Kidney tubule cell (primary cell): ENCODE measurements around the gene DIO3.
"Not testable (repeated sequence)": the region's sequence is repeated elsewhere in the genome, so short reads cannot be mapped to it uniquely, and the experiment has no call there.

Experiments used
- DNase-seq: peaks from one replicate; pipeline ENCODE4 v3.0.0-alpha.2; 2018; ENCODE audit warnings: low spot score

Gene DIO3

DNA sequence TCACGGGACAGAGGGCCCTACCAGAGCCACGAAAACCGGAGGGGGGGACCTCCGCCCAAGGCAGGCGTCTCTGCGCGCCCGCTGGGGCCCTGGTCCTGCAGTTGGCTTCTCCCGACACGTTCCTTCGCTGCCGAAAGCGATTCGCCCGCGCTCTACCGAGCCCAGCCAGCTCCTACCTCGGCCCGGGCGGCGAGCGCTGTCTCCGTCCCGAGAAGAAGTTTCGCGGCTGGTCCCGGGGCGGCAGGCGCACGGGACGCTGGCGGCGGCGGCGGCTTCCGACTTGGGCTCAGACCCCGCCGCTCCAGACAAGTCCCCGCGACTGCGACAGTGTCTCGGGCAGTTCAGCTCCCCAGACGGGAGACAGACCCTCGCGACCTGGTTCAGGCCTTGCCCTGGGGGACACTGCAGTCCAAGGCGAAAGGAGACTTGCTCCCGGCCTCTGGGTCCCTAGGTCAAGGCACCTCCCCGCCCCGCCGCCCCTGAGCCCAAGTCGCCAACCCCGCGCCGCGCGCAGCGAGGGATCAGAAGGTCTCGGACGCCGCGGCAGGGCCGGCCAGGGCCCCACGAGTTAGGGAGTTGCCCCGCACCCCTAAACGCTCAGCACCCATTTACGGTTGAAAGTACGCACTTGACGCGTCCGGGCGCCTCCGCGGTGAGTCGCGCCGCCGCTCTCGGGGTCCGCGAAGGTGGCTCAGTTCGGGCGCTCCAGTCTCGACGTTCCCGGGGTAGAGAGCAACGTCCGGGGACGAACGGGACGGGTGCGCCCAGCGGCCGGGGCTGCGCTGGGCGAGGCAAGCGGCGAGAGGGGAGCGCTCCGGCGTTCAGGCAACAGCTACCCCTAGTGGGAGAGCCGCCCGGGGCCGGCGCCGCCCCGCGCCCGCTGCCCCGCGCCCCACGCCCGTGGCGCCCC is 1.4 kb upstream of the DIO3 start:
- no peak for DNase-seq

DNA sequence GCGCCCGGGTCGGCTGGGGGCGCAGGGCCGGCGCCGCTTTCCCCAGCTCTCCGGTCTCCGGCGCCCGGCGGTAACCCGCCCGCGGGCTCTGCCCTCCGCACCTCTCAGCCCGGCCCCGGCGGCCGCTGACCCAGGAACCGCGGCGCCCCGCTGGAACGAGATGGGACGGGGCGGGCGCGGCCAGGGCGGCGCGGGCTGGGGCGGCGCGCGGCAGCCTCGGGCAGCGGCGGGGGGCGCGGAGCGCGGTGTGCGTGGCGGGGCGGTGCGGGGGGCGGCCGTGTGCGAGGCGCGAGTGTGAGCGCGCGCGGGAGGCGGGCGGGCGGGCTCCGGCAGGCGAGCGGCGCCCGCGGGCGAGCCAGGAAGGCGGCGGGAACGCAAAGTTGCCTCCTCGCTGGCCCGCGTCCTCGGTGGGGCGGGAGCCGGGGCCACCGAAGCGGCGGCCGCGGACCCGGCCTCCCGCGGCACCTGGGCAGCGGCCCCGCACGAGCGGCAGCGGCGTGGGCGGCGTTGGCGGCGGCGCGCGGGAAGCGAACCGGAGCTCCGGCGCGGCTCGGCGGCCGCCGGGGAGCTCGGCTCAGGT is 671 bp upstream of the DIO3 start:
- DNase-seq = no peak

DNA sequence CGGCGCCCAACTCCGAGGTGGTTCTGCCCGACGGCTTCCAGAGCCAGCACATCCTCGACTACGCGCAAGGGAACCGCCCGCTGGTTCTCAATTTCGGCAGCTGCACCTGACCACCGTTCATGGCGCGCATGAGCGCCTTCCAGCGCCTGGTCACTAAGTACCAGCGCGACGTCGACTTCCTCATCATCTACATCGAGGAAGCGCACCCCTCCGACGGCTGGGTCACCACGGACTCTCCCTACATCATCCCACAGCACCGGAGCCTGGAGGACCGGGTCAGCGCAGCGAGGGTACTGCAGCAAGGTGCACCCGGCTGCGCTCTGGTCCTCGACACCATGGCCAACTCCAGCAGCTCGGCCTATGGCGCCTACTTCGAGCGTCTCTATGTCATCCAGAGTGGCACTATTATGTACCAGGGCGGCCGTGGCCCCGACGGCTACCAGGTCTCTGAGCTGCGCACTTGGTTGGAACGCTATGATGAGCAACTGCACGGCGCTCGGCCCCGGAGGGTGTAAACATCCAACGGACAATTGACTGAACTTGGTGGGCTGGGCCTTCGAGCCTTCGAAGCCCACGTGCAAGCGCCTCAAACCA is 699 bp downstream of the DIO3 start:
- no peak for DNase-seq

DNA sequence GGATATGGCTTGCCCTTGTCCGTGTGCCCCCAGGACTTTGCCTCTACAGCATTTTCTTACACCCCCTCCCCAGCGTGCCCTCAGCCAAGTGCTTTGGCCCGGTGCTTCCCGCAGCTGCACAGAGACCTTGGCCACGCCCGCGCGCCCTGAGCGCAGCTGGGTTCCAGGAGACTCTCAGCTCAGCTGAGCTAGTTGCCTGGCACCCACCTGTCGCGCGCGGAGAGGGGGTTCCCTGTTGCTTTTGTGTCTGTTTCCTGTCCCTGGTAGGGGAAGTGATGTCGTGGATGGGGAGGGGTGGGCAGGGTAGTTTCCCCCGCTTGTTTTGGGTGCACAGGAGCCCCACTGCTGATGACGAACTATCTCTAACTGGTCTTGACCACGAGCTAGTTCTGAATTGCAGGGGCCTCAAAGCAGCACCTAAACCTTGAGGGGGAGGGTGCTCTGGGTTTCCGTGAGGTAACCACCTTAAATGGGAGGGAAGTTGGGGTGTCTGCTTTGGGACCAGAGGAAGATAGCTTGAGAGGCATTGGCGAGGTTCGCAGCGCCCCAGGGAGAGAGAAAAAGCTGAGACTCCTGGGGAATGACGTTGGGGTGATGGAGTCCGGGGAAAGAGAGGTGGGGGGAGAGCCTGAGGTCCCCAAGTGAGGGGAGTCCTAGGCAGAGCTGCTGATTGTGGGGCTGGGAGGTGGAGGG is 1.5 kb downstream of the DIO3 start:
- no peak for DNase-seq

DNA sequence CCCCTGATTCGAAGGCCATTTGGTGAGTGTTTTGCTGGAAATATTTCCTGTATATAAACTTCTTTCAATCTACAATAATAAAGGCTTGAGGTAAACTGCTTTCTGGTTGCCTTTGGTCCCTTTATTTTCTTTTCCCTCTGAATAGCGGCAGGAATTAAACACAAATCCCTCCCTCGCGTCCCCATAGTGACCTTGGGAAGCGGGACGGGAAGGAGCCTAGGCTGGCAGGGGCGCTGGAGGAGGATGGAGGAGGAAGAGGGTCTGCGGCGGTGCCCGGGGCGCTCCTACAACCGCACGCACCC is 2.0 kb downstream of the DIO3 start:
- DNase-seq = no peak

DNA sequence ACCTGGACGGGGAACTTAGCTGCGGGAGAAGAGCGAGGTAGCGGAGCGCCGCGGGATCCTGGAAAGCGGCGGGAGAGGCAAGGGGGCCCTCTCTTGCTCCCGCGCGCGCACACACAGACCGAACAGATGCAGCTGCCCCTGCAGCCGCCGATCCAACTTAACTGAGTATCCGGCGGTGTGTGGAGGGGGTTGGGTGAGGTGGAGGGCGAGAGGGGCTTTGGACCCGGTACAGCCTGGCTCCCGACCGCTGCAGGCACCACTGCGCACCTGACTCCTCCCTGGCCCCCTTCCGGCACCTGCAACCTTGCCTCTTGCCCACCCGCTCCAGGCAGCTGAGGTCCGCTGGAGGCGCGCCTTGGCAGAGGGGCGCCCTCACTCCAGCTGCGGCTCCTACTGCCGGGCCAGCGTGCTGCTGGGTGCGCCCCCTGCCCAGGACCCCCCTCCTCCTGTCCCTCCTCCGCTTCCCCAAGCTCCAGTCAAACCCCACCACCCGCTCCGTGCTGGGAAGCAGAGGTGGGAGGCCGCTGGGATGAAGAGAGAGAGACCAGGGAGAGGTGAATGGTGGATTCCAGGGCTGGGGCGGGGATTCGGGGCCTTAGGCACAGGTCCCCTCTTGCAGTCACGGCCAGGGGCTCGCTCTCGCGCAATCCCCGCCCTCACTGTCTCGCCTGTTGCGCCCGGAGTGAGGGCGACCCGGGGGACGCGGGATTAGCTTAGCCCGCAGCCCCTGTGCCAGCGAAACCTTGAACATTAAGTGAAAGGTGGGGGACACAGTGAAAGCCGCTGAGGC is 2.6 kb downstream of the DIO3 start:
- DNase-seq = no peak

DNA sequence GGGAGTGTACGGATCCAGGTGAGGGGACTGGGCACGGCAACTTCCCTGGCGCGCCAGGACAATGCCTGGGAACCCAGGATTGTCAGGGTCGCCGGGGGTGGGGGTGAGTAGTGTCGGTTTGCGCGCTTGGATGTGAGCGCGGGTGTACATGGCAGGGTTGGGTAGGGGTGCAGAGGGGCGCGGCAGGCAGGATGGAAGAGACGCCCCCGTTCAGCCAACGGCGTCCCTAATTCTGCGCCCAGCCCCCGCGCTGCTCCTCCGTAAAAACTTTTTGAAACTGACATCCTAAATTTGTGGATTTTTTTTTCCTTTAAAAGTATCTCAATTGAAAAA is 3.1 kb downstream of the DIO3 start:
- DNase-seq = no peak

DNA sequence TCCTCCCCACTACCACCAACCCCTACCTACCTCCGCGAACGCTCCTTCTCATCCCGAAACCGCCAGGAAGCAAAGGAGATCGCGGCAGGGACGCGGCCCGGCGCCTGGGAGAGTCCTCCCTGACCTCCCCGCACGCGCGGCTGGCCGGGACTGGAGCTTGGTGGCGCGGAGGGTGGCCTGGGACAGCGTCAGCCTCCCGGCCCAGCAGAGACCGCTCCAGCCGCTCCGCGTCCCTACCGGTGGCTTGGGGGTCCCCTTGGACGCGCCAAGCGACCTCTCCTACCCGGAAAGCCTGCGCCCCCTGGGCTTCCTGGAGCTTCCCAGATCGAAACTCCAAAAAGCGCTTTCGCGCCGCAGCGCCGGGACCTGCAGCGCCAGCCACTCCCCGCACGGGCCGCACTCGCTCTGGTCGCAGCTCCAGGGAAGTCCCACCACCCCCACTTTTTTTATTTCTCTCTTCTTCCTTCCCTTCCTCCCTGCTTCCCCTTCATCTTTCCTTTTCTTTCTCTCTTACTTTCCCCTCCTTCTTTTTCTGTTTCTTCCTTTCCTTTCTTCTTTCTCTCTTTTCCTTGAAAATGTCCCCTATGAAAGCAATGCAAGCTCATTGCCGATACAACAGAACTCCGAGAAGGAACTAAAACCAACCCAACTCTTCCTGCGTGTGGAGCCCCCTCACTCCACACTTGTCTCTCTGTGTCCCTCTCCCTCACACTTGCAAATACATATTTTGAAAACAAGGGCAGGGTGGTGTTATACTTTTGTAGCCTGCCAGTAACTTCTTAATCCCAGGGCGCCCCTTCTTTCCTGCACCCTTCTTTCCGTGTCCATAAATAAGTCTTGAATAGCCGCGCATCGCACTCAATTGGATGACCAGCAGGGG is 3.8 kb downstream of the DIO3 start:
- no peak for DNase-seq

DNA sequence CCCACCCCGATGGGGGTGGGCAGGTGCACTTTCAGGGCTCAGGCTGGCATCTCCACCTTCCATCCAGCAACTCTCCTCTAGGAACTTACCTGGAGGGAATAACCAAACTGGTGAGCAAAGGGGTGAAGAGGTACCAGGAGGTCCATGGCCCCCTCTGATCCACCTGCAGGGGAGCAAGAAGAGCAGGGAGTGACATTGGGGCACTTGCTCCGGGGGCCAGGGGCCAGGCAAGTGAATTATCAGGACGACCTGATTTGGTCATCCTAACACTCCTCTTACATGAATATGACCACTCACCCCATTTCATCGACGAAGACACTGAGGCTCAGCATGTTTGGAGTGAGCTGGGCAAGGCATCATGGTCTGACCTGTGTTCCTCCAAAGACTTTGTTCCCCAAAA is 6.0 kb downstream of the DIO3 start:
- DNase-seq = no peak

DNA sequence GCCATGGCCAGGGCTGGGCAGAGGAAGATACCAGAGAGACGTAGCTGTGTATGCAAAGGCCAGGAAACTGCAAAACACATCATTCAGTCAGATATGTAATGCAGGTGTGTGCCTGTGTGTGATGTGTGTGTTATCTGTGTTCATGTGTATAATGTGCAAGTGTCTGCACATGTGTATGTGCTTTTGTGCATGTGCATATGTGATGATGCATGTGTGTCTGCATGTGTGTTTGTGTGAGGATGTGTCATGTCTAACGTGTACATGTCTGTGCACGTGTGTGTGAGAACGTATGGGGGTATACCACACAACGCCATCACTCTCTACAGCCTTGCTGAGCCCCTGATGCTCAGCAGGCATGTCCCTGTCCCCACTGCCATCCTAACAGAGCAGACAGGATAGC is 9.7 kb downstream of the DIO3 start:
- DNase-seq = no peak

DNA sequence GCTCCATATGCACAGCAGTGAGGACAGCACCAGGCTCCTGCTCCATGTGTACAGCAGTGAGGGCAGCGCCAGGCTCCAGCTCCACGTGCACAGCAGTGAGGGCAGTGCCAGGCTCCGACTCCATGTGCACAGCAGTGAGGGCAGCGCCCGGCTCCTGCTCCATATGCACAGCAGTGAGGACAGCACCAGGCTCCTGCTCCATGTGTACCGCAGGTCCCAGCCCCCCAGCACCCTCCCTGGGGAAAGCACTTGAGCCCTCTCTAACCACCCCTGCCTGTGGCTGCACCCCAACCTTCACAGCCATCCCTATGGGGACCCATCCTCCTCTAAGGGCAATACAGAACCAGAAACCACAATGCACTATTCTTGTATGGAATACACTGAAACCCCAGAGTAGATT is 11.2 kb downstream of the DIO3 start:
- not testable (repeated sequence) for DNase-seq

DNA sequence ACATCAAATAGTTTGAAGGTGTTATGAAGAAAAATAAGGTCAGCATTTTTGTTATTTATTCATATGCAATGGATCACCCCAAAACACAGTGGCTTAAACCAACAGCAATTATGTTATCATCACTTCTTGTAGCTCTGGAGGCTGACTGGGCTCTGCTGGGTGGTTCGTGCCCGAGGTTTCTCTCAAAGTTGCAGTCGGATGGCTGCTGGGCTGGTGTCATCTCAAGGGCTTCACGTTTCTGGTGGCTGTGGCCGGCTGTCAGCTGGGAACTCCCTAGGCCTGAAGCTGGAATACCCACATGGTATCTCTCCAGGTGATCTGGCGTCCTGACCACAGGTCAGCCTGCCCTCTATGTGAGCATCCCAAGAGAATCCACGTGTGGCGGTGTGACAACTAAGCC is 12.0 kb downstream of the DIO3 start:
- DNase-seq = no peak

DNA sequence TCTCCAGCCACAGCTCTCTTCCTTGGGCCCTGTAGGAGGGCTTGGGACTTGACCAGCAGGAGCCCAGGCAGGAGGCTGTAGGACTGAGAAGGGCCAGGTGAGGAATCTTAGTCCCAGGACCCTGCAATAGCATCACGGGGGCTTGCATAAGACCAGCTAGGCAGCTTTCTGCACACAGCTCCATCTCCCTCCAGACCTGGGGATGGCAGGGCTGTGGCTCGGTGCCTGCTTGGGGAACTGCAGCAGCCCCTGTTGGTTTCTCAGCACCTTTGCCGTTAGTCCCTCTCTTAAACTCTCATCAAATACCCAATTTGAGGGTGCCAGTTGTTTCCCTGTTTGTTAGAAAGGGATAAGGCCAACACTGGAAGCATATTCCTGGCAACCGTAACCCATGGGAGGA is 14.3 kb downstream of the DIO3 start:
- DNase-seq = no peak

DNA sequence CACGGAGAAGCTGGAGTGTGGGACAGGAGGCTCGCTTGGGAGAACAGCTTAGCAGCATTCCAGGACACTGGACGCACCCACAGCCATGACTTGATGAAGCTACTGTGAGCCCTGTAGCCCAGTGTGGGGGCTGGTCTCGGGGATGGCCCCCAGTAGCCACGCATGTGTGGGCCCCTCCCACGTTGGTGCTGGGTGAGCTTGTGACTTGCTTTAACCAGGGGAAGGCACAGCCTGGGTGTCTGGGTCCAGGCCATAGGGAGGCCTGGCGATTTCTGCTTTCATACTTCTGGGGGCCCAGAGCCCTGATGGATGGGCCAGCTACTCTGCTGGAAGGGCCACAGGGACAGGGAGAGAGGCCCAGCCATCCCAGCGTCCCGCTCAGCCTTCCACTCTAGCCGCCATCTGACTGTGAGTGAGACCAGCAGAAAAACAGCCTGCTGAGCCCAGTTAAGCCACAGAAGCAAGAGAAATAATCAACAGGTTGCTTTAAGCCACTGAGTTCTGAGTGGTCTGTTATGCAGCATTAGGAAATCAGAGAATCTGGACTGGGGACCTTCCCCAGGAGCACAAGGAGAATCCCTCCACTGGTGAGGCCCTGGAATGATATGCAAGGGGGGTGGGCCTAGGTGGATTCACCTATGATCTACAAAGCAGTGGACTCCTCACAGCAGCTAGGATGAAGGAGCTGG is 16.1 kb downstream of the DIO3 start:
- DNase-seq = no peak

DNA sequence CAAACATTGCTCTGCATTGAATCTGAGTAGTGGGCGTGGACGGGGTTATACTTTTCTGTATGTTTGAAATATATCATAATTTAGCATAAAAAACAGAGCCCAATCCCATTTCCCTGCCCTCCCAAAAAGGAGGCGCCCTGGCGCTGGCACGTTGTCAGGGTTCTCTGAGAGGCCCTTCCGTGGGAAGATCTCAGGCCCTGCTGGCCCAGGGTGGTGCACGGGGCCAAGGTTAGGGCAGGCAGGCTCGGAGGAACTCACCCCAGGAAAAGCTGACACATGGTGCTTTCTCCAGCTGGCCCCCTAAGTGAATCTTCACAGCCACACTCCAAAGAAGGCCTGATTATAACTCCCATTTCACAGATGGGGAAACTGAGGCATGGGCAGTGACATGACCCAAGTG is 17.2 kb downstream of the DIO3 start:
- DNase-seq = no peak

DNA sequence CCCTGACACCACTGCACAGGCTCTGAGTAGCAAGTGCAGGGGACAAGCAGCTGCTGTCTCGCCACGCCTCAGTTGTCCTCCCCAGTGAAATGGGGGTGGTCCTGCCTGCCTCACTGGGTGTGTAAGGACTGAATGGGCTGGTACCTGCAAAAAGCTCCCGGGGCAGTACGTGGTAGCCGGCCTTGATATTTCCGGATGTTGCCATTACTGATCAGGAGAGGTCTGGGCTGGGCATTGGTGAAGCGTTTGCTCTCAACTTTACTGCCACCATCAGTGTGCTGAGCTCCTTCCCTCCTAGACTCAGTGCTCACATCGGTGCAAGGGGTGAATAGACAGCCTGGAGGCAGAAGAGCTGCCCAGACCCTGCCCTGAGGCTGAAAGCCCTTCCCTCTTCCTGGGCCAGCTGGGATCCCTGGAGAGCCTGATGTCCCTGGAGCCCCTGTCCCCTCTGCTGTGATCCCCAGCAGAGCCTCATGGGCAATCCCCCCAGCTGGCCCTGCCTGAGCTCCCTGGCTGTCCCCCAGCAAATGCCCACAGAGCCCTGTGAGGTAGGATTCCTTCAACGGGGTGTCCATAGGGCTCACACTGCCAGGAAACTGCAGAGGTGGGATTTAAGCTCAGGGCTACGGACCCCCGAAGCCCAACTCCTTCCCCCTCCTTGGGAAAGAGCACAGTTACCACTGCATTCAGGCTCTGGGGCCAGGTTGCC is 18.2 kb downstream of the DIO3 start:
- no peak for DNase-seq

DNA sequence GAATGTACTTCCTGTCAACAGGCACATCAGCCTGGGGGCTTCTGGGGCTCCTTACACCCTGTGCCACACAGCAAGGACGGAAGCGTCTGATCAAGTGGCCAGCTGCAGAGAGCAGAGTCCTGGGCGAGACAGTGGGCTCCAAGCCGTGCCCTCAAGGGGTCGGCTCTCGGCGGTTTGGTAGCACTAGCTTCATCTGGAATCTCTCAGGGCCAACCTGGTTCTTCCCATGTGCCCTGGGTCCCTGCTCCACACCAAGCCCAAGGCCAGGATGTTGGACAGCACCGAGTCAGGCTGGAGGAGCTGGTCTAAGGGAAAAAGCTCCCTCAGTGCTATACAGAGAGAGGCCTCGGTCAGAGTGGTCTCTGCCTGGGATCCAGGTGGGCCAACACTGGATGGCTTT is 20.5 kb downstream of the DIO3 start:
- no peak for DNase-seq

DNA sequence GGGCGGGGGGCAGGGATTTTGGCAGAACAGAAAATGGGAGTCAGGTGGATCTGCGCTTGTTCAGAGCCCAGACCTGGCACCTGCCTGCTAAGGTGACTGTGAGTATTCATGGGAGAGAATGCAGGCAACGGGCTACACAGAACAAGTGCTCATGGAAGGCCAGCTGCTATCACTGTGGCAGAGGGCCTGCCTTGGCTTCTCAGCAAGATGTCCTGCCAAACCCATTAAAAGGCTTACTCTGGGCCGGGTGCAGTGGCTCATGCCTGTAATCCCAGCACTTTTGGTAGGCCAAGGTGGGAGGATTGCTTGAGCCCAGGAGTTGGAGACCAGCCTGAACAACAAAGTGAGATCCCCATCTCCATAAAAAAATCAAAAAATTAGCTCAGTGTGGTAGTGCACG is 21.0 kb downstream of the DIO3 start:
- no peak for DNase-seq

DNA sequence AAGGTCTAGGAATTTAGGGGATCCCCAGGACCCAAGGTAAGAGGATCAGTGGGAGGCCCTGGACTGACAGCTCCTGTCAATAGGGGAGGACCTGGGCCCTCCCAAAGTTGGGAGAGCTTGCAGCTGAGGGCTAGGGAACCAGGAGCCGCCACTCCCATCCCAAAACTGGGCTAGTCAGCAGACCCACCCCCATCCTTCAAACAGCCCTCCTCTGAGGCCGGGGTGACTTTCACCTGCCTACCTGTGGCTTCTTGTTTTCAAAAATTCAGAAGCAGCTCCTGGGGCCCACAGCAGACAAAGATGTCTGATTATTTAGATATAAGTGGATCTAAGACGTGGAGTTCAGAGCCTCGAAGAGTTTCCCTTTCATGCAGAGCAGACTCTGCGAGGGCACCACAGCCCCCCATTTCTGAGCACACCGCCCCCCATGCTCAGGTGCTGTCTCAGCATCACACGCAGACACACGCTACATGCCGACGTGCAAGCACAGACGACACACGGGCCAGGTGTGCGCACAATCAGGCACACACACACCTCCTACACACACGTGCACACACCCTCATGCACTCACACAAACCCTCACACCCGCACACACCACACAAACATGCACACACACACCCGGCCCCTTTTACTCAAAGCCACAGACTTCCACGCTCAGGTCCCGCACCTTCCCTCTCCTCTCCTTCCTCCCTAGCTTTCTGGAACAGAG is 21.9 kb downstream of the DIO3 start:
- no peak for DNase-seq

DNA sequence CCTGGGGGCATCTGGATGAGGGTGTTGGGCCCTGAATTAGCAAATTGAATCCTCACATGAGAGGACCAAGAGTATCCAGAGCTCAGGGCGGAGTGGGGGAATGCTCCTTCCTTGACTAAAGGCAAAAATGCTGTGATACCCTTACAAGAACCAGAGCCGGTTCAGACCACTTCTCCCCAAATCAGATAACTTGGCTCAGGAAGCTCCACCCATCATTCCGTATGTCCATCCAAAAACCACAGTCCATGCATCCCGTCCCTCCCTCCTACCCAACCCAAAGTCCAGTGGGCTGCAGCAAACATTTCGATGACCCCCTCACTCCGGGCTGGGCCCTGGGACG is 22.4 kb downstream of the DIO3 start:
- no peak for DNase-seq
